ENCODE results near the gene CD160. TPM values are rescaled to one million over a fixed set of nuclear protein-coding genes. Genes with fewer than 3 reads are reported as not detected.
"Not testable (repeated sequence)": the region's sequence is repeated elsewhere in the genome, so short reads cannot be mapped to it uniquely, and the experiment has no call there.

CD160 gene
- polyA plus RNA-seq (ENCODE audit: insufficient read length in 4 of 4) = 1 to 10 TPM in 2 of 4 donors, under 1 TPM in 2; 0.60 to 2.9 (median 1.5) TPM

- no peak for DNase-seq (ENCODE audit: low read depth in 4 of 4, low spot score in 2 of 4)
Measured at GRCh38 chr1:145719230-145720079, at the start of gene CD160. Gene CD160 (plus strand): TSS chr1:145719499. CDS start chr1:145728328, 8,829 bp downstream.

- DNase-seq (ENCODE audit: low read depth in 4 of 4, low spot score in 2 of 4) = not testable (repeated sequence)
Measured at GRCh38 chr1:145670995-145671745, 48.1 kb upstream of the CD160 start.

- DNase-seq (ENCODE audit: low read depth in 4 of 4, low spot score in 2 of 4) = not testable (repeated sequence)
Measured at GRCh38 chr1:145673217-145673616, 46.1 kb upstream of the CD160 start.

DNA sequence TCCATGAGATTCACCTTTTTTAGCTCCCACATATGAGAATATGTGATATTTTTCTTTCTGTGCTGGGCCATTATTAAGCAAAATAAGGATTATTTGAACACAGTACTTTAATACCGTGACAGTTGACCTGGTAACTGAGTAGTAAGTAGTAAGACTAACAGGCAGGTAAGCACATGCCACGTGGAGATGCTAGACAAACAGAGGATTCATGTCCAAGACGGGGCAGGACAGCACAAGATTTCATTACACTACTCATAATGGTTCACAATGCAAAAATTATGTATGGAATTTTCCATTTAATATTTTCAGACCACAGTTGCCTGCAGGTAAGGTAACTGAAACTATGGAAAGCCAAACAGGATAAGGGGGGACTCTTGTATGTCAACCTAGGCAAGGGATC lies 34.4 kb upstream of the CD160 start:
- DNase-seq (ENCODE audit: low read depth in 4 of 4, low spot score in 2 of 4) = not testable (repeated sequence)

- not testable (repeated sequence) for DNase-seq (ENCODE audit: low read depth in 4 of 4, low spot score in 2 of 4)
Measured at GRCh38 chr1:145686078-145686477, 33.2 kb upstream of the CD160 start.

DNA sequence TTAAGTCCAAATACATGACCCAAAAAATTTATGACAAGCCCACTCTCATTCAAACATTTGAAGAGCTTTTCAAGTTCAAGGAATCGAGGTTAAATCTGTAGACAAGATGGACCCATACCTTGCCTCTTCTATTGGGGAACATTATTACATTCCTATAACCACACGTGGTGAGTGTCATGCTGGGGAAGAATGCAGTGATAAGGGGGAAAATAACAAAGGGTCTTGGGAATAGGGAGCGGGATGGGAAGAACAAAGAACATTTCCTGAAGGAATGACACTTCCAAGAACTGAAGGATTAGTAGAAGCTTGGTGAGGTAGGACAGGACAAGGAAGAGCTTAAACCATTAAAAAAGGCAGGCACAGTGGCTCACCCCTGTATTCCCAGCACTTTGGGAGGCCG lies 31.0 kb upstream of the CD160 start:
- DNase-seq (ENCODE audit: low read depth in 4 of 4, low spot score in 2 of 4) = no peak

GRCh38 chr1:145688924-145689323 lies 30.4 kb upstream of the CD160 start:
- no peak for DNase-seq (ENCODE audit: low read depth in 4 of 4, low spot score in 2 of 4)

DNA sequence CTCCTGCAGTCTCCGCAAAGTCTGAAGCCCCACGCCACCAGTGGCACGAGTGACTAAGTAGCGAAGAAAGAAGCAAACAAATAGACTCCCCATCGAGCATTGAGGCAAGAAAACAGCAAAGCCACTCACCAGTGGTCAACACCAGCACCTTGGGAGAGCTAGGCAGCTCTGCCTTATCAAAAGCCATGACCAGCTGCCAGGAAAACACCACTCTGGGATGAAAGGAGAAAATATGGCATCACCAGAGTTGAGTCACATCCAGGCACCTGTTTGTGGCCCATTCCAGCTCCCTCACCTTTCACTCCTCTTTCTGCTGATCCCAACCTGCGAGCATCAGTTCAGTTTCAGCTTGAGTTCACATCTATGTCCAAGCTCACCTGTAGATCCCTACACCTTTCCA lies 29.4 kb upstream of the CD160 start:
- no peak for DNase-seq (ENCODE audit: low read depth in 4 of 4, low spot score in 2 of 4)

- DNase-seq (ENCODE audit: low read depth in 4 of 4, low spot score in 2 of 4) = no peak
Measured at GRCh38 chr1:145690587-145691558, 28.4 kb upstream of the CD160 start.

- no peak for DNase-seq (ENCODE audit: low read depth in 4 of 4, low spot score in 2 of 4)
Measured at GRCh38 chr1:145692785-145693443, 26.4 kb upstream of the CD160 start.

- no peak for DNase-seq (ENCODE audit: low read depth in 4 of 4, low spot score in 2 of 4)
Measured at GRCh38 chr1:145695821-145696629, 23.3 kb upstream of the CD160 start.

DNA sequence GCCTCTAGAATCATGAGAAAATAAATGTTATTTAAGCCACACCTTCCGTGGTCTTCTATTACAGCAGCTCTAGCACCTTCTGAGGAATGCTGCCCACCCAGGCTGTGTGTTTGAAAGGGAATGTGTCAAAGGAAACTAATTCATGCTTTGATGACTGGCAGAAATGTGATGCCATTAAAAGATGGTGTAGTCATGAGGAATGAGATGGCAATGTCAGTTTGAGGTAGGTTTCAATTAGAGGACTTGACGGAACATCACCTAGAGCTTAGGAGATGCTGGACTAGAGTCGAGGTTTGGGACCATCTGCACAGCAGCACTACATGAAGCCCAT lies 22.7 kb upstream of the CD160 start:
- DNase-seq (ENCODE audit: low read depth in 4 of 4, low spot score in 2 of 4) = no peak

GRCh38 chr1:145701306-145701862 lies 17.9 kb upstream of the CD160 start:
- DNase-seq (ENCODE audit: low read depth in 4 of 4, low spot score in 2 of 4) = no peak

GRCh38 chr1:145702052-145702451 lies 17.2 kb upstream of the CD160 start:
- no peak for DNase-seq (ENCODE audit: low read depth in 4 of 4, low spot score in 2 of 4)

GRCh38 chr1:145702826-145703225 lies 16.5 kb upstream of the CD160 start:
- DNase-seq (ENCODE audit: low read depth in 4 of 4, low spot score in 2 of 4) = no peak

DNA sequence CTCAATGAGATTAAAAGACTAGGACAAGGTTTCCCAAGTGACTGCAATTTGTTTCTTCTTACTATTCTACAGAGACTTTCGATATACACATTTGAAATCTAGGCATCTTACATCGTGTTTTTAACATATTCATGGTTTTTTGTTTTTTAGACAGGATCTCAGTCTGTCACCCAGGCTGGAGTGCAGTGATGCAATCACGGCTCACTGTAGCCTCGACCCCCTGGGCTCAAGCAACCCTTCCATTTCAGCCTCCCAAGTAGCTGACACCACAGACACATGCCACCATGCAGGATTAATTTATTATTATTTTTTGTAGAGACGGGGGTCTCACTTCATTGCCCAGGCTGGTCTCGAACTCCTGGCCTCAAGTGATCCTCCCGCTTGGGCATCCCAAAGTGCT lies 13.7 kb upstream of the CD160 start:
- DNase-seq (ENCODE audit: low read depth in 4 of 4, low spot score in 2 of 4) = no peak

- DNase-seq (ENCODE audit: low read depth in 4 of 4, low spot score in 2 of 4) = no peak
Measured at GRCh38 chr1:145706086-145706664, 13.1 kb upstream of the CD160 start.

DNA sequence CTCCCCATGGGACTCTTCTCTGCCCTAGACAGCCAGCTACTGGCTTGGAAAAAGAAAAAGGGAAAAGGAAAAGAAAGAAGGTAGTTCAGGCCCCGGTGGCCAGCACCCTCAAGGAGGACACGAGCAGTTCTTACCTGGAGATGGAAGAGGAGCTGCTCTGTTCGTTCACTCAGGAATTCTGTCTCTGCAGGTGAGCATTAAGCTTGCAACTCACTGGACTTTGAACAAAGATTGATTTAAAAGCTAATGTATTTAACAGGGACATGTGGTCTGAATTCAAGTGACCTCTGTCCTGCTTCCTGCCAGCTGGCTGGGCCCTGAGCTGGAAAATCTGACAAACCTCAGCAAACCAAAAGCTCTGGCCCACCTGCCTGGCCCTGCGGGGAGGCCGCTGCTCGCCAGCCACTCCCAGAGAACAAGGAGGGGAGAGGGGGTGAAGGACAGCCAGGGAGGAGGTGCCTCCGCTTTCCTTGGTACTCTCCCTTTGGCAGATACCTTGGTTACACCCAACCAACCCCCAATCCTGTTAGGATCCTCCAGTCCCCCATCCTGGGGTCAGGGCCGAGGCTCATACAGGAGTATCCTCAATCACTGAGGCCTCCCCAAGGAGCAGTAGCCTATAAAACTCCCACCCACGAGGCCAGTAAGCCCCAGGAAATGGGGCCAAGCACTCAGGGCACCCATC lies 12.0 kb upstream of the CD160 start, which contains the start of gene PDZK1:
Gene PDZK1 (minus strand): TSS at position 186 of the 685 bp plus-strand sequence. CDS start 19,347 bp downstream, outside the sequence.
- DNase-seq (ENCODE audit: low read depth in 4 of 4, low spot score in 2 of 4) = no peak

Measured in left renal cortex interstitium (tissue), 4 donors.